IMR-90 (cell line): ENCODE data around the gene CPLX4. TPM values are rescaled to one million over a fixed set of nuclear protein-coding genes. Genes with fewer than 3 reads are reported as not detected.

Experiments
- ATAC-seq: fragments of 200-7000 bp; cut with Tn5 transposase; 2 replicates; pipeline ENCODE4 v1.9.1; 2020; ENCODE audit warnings: low read depth, mild to moderate bottlenecking, moderate library complexity
- BruUV-seq: library from RNA; stranded (reverse); fragments of 400-500 nt; replicated peaks from 2 replicates; lab custom pipeline; 2021; lab: Mats Ljungman, UMichigan
- CTCF ChIA-PET: fragments of 300-600 bp; formaldehyde crosslinking; extraction: SDS; loops from one replicate; lab custom pipeline; 2021; ENCODE audit warnings: antibody characterized with exemption; lab: Yijun Ruan, JAX
- POLR2A ChIA-PET: fragments of 300-600 bp; sonication (Branson Sonifier 250); formaldehyde crosslinking; loops from one replicate; lab custom pipeline; 2022; ENCODE audit warnings: antibody characterized with exemption; ENCODE audit not compliant: unreplicated experiment; lab: Charles Lee
- DNase-seq: peaks from one replicate; pipeline ENCODE4 v3.0.0; 2013
- H2AFZ ChIP-seq: replicated peaks from 2 replicates; pipeline ENCODE3; 2013; ENCODE audit warnings: low read length, mild to moderate bottlenecking; ENCODE audit not compliant: poor library complexity
- H2AK5ac ChIP-seq: 2 replicates; pipeline ENCODE4 v1.6.1; 2013; ENCODE audit warnings: low read depth, low read length, inconsistent platforms
- H2AK9ac ChIP-seq: replicated peaks from 2 replicates; pipeline ENCODE3; 2013; ENCODE audit warnings: mild to moderate bottlenecking, low read depth, low read length, moderate library complexity; ENCODE audit not compliant: poor library complexity
- H2BK120ac ChIP-seq: 2 replicates; pipeline ENCODE4 v1.6.1; 2013; ENCODE audit warnings: low read depth, low read length, inconsistent platforms
- H2BK15ac ChIP-seq: 3 replicates; pipeline ENCODE4 v1.6.1; 2013; ENCODE audit warnings: low read depth, low read length, inconsistent platforms
- H2BK20ac ChIP-seq: 2 replicates; pipeline ENCODE4 v1.6.1; 2013; ENCODE audit warnings: low read depth, mild to moderate bottlenecking, inconsistent platforms, low read length, moderate library complexity
- H2BK5ac ChIP-seq: 2 replicates; pipeline ENCODE4 v1.6.1; 2013; ENCODE audit warnings: mild to moderate bottlenecking, low read depth, low read length, inconsistent platforms; ENCODE audit not compliant: poor library complexity, severe bottlenecking
- H3K14ac ChIP-seq: replicated peaks from 2 replicates; pipeline ENCODE4 v1.6.1; 2013; ENCODE audit warnings: low read depth, low read length, inconsistent platforms
- H3K18ac ChIP-seq: 2 replicates; pipeline ENCODE4 v1.6.1; 2013; ENCODE audit warnings: low read depth, low read length, control low read depth
- H3K23ac ChIP-seq: 2 replicates; pipeline ENCODE4 v1.6.1; 2013; ENCODE audit warnings: low read depth, low read length, inconsistent platforms
- H3K27ac ChIP-seq: 2 replicates; pipeline ENCODE4 v1.5.1; 2013; ENCODE audit warnings: mild to moderate bottlenecking, control low read depth, low read length; ENCODE audit not compliant: insufficient read depth
- H3K27me3 ChIP-seq: 2 replicates; pipeline ENCODE4 v1.6.1; 2013; ENCODE audit warnings: low read length; ENCODE audit not compliant: control insufficient read depth, insufficient read depth
- H3K36me3 ChIP-seq: 2 replicates; pipeline ENCODE4 v1.6.1; 2013; ENCODE audit warnings: low read length, mixed read lengths; ENCODE audit not compliant: control insufficient read depth, insufficient read depth
- H3K4ac ChIP-seq: 2 replicates; pipeline ENCODE4 v1.6.1; 2013; ENCODE audit warnings: low read depth, low read length, inconsistent platforms
- H3K4me1 ChIP-seq: 2 replicates; pipeline ENCODE4 v1.6.1; 2013; ENCODE audit warnings: low read length, mixed read lengths; ENCODE audit not compliant: control insufficient read depth, insufficient read depth
- H3K4me2 ChIP-seq: 2 replicates; pipeline ENCODE4 v1.6.1; 2013; ENCODE audit warnings: low read depth, mild to moderate bottlenecking, control low read depth, low read length, moderate library complexity
- H3K4me3 ChIP-seq: 2 replicates; pipeline ENCODE4 v1.5.1; 2013; ENCODE audit warnings: low read depth, mild to moderate bottlenecking, control low read depth, low read length, moderate library complexity; ENCODE audit not compliant: insufficient read depth
- H3K56ac ChIP-seq: 2 replicates; pipeline ENCODE4 v1.6.1; 2013; ENCODE audit warnings: low read length, inconsistent platforms; ENCODE audit not compliant: insufficient read depth; ENCODE audit errors: extremely low read depth
- H3K79me1 ChIP-seq, 2 experiments: 2 replicates each; pipeline ENCODE4 v1.6.1; 2013; ENCODE audit warnings: low read length in 2 of 2, inconsistent platforms in 1 of 2, low read depth in 1 of 2
- H3K9ac ChIP-seq: 2 replicates; pipeline ENCODE4 v1.6.1; 2013; ENCODE audit warnings: low read depth, low read length, control low read depth
- H3K9me1 ChIP-seq: 2 replicates; pipeline ENCODE4 v1.6.1; 2013; ENCODE audit warnings: low read length, inconsistent platforms; ENCODE audit not compliant: insufficient read depth
- H3K9me3 ChIP-seq: 2 replicates; pipeline ENCODE4 v1.6.1; 2013; ENCODE audit warnings: low read length; ENCODE audit not compliant: control insufficient read depth, insufficient read depth
- H4K20me1 ChIP-seq: 2 replicates; pipeline ENCODE4 v1.6.1; 2013; ENCODE audit warnings: low read length, inconsistent platforms; ENCODE audit not compliant: insufficient read depth
- H4K5ac ChIP-seq: 2 replicates; pipeline ENCODE4 v1.6.1; 2013; ENCODE audit warnings: mild to moderate bottlenecking, low read depth, low read length, control low read depth
- H4K8ac ChIP-seq, 2 experiments: 2 replicates each; pipeline ENCODE4 v1.6.1; 2013; ENCODE audit warnings: low read depth in 2 of 2, low read length in 2 of 2, control low read depth in 1 of 2, inconsistent platforms in 1 of 2
- H4K91ac ChIP-seq: 2 replicates; pipeline ENCODE4 v1.6.1; 2013; ENCODE audit warnings: low read depth, low read length, inconsistent platforms; ENCODE audit not compliant: insufficient read depth
- BHLHE40 ChIP-seq: fragments of 150-350 bp; IDR thresholded peaks from 2 replicates; pipeline ENCODE4 v1.6.1; 2016; ENCODE audit warnings: mild to moderate bottlenecking, low read depth, low read length
- CEBPB ChIP-seq: IDR thresholded peaks from 2 replicates; pipeline ENCODE4 v1.6.1; 2012; ENCODE audit warnings: low read depth, low read length, improper control_type of control experiment
- CHD1 ChIP-seq: IDR thresholded peaks from 2 replicates; pipeline ENCODE4 v1.6.1; 2012; ENCODE audit warnings: low read depth, low read length, improper control_type of control experiment
- FOS ChIP-seq: fragments of 150-350 bp; IDR thresholded peaks from 2 replicates; pipeline ENCODE4 v1.6.1; 2016; ENCODE audit warnings: low read depth, low read length
- MAFK ChIP-seq: IDR thresholded peaks from 2 replicates; pipeline ENCODE4 v1.6.1; 2012; ENCODE audit warnings: low read depth, low read length, improper control_type of control experiment
- MAZ ChIP-seq: IDR thresholded peaks from 2 replicates; pipeline ENCODE4 v1.6.1; 2012; ENCODE audit warnings: low read depth, mild to moderate bottlenecking, low read length, improper control_type of control experiment, moderate library complexity, borderline replicate concordance
- MXI1 ChIP-seq: IDR thresholded peaks from 2 replicates; pipeline ENCODE4 v1.6.1; 2012; ENCODE audit warnings: low read depth, mild to moderate bottlenecking, low read length, moderate library complexity, borderline replicate concordance
- POLR2A ChIP-seq: IDR thresholded peaks from 2 replicates; pipeline ENCODE4 v1.6.1; 2012; ENCODE audit warnings: mild to moderate bottlenecking, low read depth, low read length
- RAD21 ChIP-seq: IDR thresholded peaks from 2 replicates; pipeline ENCODE4 v1.6.1; 2012; ENCODE audit warnings: low read length, improper control_type of control experiment
- RCOR1 ChIP-seq: IDR thresholded peaks from 2 replicates; pipeline ENCODE4 v1.6.1; 2012; ENCODE audit warnings: mild to moderate bottlenecking, low read length, improper control_type of control experiment; ENCODE audit not compliant: insufficient replicate concordance
- RFX5 ChIP-seq: IDR thresholded peaks from 2 replicates; pipeline ENCODE4 v1.8.0; 2012; ENCODE audit warnings: low read depth, mild to moderate bottlenecking, low read length, moderate library complexity
- SMC3 ChIP-seq: fragments of 150-350 bp; IDR thresholded peaks from 2 replicates; pipeline ENCODE4 v1.6.1; 2016; ENCODE audit warnings: low read depth, mild to moderate bottlenecking, antibody characterized with exemption, low read length, moderate library complexity
- WGBS, 2 experiments: methylation state at CpG; one replicate each; pipeline versions ENCODE4 v1.1.5 to v1.1.7; 2013; ENCODE audit warnings: missing lambda C conversion rate in 2 of 2; ENCODE audit not compliant: insufficient read length in 1 of 2; ENCODE audit errors: extremely low coverage in 2 of 2; 5-methylcytosine and 5-hydroxymethylcytosine counted together
- dilution Hi-C: fragments of 300-500 bp; cut with HindIII; formaldehyde crosslinking; loops from one replicate; pipeline ENCODE4 v1.14.3; 2018; ENCODE audit warnings: low sequenced_read_pairs; ENCODE audit not compliant: unreplicated experiment
- in situ Hi-C: fragments of 300-500 bp; cut with MboI; formaldehyde crosslinking; loops from 3 replicates; pipeline ENCODE4 v1.14.3; 2019; ENCODE audit warnings: low sequenced_read_pairs, inconsistent platforms, mixed read lengths
- intact Hi-C: fragments of 100-400 bp; cut with micrococcal nuclease; formaldehyde crosslinking; loops from 2 replicates; pipeline ENCODE4 v1.10.0; 2022
- polyA plus RNA-seq, 3 experiments: library from polyadenylated mRNA; depleted of rRNA; stranded (reverse); fragments of >200 nt; gene quantifications; 2 replicates each; pipeline ENCODE4 v1.2.3, GENCODE V29; 2012; ENCODE audit warnings: low replicate concordance in 1 of 3
- total RNA-seq: library from RNA; depleted of rRNA; stranded (reverse); fragments of >200 nt; gene quantifications from 2 replicates; pipeline ENCODE4 v1.2.3, GENCODE V29; 2012

CPLX4 gene
- total and polyA plus RNA-seq, 2 of the 4 experiments (the other 2 are of a cell fraction), result not detected

- peaks cover 26% of the 10 kb centered on the region for H3K36me3 ChIP-seq
- TF ChIP-seq SMC3, result no peak
- no peak for TF ChIP-seq MAFK
- TF ChIP-seq MXI1, result no peak
- no peak for TF ChIP-seq CHD1
- TF ChIP-seq RCOR1, result no peak
- TF ChIP-seq BHLHE40, result no peak
- no peak for TF ChIP-seq CEBPB
- no peak for TF ChIP-seq RAD21
- no peak for TF ChIP-seq MAZ
- TF ChIP-seq POLR2A, result no peak
- TF ChIP-seq FOS, result no peak
- no peak for TF ChIP-seq RFX5
- no peak overlapping the region for H3K23ac ChIP-seq
- DNase-seq (no peak), ATAC-seq (no peak)
- CTCF ChIA-PET, result interaction anchor here (0.6 kb wide), 1 partner anchor 45 kb away, joined by 7 read pairs; no protein-coding TSS in a partner anchor
- H3K14ac ChIP-seq, result no peak overlapping the region
- no TSS peak for BruUV-seq
- peaks cover 5% of the 10 kb centered on the region; the same call in 1 of the 2 replicates for H3K9me1 ChIP-seq
- in situ Hi-C loops, result no loop called here
- no peak overlapping the region for H3K18ac ChIP-seq
- no peaks in the 10 kb centered on the region; the same call in 1 of the 2 replicates for H3K4me1 ChIP-seq
- no peak overlapping the region for H3K56ac ChIP-seq
- H3K79me1 ChIP-seq, result peaks cover 30 to 58% of the 10 kb centered on the region in 2 experiments
- POLR2A ChIA-PET, result no interaction called here
- H3K4me2 ChIP-seq, result no peak overlapping the region
- no peak overlapping the region for H2BK5ac ChIP-seq
- H3K27me3 ChIP-seq, result no peaks in the 10 kb centered on the region
- no peak overlapping the region for H4K8ac ChIP-seq
- H3K4me3 ChIP-seq, result no peak overlapping the region
- dilution Hi-C loops, result no loop called here
- no peak overlapping the region for H2BK120ac ChIP-seq
- no peak overlapping the region for H4K5ac ChIP-seq
- H2AK5ac ChIP-seq, result no peak overlapping the region
- no peak overlapping the region for H2BK15ac ChIP-seq
- intact Hi-C loops, result no loop called here
- no CpG with 5 or more reads among the region's 4 CpGs for WGBS, 2 experiments
- no peak overlapping the region for H3K9ac ChIP-seq
- H2AFZ ChIP-seq, result no peak overlapping the region
- peaks cover 32% of the 10 kb centered on the region; the same call in 1 of the 2 replicates for H4K20me1 ChIP-seq
- no peak overlapping the region for H2AK9ac ChIP-seq
- no peaks in the 10 kb centered on the region for H3K9me3 ChIP-seq
- H2BK20ac ChIP-seq, result no peak overlapping the region
- H4K91ac ChIP-seq, result no peak overlapping the region
- H3K27ac ChIP-seq, result no peak overlapping the region
- no peak overlapping the region for H3K4ac ChIP-seq
Observed at GRCh38 chr18:59353079-59353680, 34.7 kb upstream of the CPLX4 start.
